ENCODE measurements around the gene TRPC4.

Gene TRPC4

DNA sequence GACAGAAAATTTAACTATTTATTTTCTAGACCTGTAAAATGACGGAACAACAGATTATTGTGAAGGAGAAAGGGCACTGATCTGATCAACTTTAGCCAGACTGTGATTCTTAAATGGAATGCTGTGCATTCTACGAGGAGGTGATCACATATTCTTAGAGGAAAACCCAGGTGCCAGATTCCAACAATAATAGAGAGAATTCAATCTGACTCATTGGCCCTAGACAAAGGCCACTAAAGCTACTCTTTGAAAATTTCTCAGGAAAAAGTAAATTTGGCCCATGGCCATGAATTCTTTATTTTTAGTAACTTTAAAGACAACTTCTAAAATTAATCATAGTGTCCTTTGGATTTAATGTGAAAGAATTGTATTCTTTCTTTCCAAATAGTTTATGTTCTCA, 212.4 kb downstream of the TRPC4 start:
- DNase-seq (ENCODE audit: low spot score): no peak

DNA sequence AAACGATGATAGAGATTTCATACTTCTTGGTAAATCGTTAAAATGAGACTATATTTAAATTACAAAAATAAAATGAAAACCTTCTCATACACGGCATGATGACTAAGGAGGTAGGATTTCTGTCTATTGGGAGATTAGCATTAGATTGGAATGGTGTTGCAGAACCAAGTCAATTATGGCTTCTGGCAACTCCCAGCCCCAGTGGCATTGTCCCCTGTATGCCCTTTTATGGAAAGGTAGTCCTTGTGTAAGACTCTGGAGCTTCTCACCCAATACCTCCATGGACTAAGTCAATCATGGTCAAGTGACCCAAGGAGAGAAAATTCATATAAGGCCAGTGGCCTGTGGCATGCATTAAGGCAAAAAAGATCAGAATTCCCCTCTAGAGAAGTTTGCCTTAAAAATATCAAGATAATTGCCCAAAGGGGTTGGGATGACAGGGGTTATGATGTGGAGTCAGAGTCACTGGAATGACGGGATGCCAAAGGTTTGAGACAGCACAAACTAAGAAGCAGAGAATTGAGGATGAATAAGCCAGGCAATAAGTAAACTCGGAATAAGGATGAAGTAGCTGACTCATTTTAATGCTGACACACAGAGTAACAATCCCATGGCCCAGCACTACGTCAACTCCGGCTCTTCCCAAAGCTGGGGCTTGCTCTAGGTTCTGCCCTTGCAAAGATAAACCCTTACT, 213.2 kb downstream of the TRPC4 start:
- DNase-seq (ENCODE audit: low spot score): no peak

DNA sequence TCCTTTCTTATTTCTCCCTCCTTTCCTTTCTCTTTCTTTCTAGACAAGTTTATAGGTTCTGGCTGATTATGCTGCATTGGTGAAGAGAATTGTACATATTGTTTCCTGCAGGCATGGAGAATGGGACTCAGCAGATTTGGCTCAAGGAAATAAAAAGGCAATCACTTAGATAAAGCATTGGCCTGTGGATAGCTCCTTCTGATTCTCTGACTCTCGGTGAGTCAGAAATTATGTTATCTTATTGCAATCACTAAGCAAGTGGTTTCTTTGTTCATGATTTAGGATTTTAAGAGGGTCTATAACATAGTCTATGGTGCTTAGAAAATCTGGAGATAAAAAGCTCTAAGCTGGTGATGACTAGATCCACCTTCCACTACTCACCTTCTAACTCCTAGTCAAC, 217.0 kb downstream of the TRPC4 start:
- DNase-seq (ENCODE audit: low spot score): no peak

DNA sequence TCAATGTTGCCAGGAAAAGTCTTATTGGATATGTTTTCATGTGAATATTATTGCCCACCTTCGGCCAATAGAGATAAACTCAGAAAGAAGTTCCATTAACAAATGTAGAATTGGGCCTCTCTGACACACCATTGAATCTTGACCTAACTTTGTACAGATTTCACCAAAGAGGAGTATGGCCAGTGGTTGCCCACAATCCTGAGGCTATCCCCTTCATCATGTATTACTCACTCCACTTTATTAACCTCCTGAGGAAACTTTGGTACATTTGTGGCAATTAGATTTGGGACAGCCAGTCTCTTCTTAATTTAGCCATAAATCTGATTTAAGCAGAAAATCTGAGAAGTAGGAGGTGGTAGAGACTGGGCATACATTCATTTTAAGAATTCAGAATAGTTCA, 217.7 kb downstream of the TRPC4 start:
- DNase-seq (ENCODE audit: low spot score): no peak

DNA sequence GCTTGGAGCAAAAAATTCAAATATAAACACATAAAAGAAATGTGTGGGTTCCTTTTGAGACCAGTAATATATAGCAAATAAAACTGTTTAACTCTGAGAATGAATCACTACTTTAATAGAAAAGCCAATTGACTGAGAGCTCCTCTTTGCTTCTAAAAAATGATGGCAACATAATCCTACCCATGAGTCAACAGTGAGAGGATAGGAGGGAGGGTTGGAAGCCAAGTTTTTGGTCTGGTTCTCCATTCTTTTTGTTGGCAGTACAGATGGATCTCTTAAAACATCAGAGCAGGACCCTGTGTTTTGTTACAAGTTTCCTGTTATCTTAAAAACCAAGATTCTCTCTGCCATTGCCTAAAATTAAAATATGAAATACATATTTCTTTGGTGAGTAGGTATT, 221.0 kb downstream of the TRPC4 start:
- no peak for DNase-seq (ENCODE audit: low spot score)

DNA sequence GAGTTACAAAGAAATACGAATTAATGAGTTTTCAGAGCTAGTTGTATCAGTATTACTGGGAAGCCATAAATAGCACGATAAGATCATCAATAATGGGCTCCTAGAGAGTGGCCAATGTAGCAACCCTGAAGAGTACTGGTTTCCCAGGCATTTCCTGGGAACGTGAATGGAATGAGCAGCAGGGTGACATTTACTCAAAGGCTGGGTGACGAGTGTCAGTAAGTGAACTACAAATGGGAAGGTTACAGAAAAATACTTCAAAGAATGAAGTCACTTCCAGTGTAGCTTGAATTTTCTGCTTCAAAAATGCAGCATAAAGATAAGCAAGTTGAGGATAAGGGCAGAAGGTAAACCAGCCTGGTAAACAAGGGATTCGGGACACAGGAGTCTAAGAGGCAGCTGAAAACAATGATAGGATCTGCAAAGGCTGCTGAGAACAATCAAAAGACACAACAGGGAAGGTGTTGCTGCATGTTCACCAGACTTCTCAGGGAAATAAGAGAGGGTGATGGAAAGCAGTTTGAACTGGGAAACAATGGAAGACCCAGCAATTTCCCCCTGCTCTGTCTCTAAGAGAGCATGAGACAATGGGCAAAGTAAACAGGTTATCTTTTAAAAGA, 222.4 kb downstream of the TRPC4 start:
- DNase-seq (ENCODE audit: low spot score): no peak

DNA sequence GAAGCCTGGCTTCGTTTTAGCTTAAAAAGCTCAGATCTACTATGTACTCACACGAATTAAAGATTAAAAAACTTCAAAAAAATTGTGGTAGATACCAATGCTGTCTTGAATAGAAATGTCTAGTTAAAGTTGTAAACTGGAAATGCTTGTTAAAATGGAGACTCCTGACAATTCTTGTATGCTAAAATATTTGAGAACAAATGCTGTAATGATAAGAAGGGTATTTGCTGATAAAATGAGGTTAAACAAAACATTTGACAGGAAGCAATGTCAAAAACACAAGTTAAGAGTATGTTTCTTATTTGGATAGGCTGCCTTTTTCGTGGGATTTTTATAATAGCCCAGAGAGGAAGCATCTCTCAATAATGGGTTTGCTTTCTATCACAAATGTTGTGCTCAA, 223.0 kb downstream of the TRPC4 start:
- DNase-seq (ENCODE audit: low spot score): no peak

DNA sequence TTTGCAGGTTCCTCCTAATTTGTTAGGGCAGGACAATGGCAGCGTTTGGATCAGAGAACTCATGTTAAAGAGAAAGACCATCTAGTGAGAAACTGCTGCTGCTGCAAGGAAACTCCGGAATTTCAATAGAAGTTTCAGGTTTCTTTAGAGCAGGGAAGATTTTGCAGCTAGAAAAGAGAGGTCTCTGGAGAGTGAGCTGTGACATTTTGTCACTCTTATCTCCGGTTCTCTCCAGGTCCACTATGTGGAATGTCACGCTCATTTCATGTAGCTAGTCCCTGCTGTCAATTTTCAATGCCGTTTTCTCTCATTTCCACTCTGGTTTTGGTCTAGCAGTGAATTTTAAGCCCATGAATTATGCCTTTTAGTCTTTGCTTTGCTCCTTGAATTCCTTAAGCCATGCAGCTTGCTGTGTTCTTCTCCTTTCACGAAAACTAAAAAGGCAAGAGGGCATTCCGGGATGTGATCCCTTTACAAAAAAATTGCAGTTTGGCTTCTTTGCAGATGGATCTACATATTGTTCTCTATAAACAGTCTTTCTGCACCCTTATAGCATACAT, 224.3 kb downstream of the TRPC4 start:
- DNase-seq (ENCODE audit: low spot score): no peak

DNA sequence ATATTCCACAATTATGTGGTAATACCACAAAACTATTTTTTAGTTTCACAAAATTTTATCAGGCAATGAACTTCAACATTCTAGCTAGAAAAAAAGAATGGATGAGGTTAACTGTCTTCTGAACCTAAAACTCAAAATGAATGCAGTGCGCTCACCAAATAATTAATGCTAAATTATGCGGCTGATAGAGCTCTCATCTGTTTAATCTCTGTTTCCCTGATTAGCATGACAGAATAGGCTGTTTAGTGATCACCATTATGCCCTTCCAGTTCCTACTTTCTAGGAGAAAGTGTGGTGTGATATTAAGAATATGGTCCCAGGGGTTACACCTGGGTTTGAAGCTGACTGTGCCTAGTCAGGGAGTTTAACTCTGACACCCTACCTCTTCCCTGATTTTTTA, 228.2 kb downstream of the TRPC4 start:
- DNase-seq (ENCODE audit: low spot score): no peak

DNA sequence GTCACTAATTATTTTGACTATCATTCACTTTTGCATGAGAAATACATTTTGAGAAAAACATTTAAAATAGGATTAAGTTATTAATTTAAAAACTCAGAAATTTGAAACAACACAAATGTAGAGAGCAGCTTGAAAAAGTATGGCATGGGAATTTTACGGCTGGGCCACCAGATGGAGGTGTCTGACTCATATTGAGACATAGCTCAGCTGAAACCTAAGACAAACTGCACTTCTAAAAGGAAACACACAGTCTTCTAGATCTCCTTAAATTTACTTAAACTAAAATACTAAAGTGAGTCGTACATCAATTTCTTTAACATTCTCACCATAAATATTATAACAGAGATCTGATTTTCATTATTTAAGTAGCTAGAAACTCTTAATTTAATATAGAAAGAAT, 229.1 kb downstream of the TRPC4 start:
- DNase-seq (ENCODE audit: low spot score): no peak

DNA sequence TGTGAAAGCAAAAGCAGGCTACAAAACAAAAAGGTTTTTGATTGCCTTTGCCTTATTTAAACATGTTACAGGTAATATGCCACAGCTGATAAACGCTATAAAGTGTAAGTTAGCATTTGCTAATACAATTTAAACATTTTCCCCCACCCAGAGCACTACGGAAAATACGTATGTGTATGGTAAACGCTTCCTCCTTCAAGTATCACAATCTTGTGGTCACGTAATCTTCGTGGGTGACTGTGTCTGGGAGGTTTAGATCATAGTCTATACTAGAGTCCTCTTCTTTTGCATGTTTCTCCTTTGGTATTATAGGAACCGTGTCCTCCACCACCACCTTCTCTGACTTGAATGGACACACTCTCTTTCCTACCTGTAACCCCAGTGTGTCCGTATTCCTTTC, 232.9 kb downstream of the TRPC4 start:
- DNase-seq (ENCODE audit: low spot score): no peak

DNA sequence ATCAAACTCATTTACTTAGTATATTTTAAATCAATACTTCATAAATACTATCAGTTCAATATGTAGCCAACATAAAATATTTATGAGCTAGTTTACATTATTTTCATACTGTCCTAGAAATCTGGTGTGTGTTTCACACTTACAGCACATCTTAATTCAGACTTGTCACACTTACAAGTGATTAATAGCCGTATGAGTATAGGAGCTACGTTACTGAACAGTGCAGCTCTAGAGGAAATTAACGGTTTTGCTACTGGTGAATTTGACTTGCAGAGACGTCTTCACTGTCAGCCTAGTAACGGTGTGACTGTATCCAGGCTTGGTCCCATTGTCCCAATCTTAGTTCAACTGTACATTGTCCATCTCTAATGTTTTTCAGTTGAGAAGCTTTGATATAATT, 237.3 kb downstream of the TRPC4 start:
- no peak for DNase-seq (ENCODE audit: low spot score)

DNA sequence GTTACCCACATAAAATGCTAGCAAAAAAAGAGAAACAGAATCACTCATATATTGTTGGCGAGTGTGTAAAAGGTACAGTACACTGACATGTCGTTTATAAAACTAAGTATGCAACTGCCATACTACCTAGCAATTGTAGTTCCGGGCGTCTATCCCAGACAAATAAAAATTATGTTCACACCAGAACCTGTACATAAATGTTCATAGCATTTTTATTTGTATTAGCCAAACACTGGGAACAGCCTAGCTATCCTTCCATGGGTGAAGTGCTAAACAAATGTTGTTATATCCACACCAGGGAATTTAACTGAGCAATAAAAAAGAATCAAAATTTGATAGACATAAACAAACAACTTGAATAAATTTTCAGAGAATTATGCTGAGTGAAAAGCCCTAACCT, 242.1 kb downstream of the TRPC4 start:
- DNase-seq (ENCODE audit: low spot score): no peak

DNA sequence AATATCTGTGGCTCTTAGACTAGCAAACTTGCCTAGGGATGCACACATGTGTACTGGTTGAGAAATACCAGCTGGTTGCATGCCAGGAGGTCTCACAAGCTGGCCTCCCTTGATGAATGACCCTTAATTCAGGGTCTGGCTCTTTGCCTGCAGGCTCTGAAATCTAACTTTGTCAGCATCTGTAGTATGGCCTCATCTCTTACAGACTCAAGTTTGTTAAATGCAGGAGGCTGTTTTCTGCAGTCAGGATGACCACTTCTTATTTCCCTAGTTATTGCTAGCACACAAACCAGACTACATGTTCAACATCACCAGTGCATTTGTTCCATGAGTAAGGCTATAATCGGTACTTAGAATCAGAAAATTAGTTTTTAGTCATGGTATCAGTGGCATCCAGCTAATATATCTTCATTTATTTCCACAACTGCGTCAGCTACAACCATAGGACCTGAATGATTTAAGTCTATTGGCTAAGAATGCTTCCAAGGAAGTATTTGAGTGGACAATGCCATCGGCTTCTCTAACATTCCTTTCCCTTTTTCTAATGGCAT, 247.7 kb downstream of the TRPC4 start:
- DNase-seq (ENCODE audit: low spot score): no peak

DNA sequence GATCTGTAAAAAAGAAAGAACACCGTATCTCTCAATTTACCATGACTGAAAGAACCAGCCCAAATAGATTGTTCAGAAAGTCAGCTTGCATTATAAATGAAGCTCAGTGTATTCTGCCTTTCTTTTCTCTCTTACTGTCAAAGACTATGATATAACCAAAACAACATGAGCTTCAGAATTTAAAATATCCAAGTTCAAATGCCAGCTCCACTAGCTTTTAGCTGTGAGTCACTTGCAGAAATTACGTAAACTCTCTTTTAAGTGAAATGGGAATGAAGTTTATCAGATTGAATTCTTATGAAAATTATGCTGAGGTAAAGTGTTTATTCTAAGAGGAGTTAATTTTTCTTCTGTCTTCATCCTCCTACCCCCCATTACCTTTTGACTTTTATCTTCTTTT, 251.0 kb downstream of the TRPC4 start:
- DNase-seq (ENCODE audit: low spot score): no peak

DNA sequence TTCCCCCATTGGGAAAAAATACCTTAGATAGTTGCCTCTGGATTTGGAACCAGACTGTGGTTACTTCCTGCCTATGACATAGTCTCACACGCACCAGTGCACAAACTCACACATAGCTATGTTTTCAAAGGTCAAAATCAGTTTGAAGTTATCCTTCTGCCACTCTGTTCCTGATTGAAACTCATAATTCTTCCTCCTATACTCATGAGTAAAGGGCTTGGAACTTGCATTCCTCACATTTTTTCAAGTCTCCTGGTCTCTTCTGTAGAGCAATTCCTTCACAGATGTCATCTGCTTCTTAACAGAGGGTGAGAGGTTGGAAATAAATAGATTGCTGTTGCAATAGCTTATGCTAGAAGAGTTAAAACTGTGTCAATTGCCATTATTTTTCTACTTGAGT, 252.4 kb downstream of the TRPC4 start:
- no peak for DNase-seq (ENCODE audit: low spot score)

DNA sequence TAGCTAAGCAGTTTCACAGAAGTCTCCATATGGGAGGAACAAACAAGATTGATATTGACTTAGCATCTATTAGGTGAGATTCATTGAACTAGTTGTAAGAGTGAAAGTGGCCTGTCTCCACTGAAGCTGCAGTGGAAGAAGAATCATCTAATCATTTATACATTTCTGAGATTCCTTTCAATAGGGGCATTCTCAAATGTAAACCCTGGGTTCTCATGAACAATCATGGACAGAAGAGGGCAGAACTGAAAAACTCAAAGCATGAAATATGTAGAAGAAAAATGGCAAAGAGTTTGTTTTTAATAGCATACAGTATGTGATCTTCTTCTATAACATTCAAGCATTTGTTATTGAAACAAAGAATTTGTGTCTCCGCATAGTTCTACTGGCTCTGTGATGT, 253.4 kb downstream of the TRPC4 start:
- no peak for DNase-seq (ENCODE audit: low spot score)

DNA sequence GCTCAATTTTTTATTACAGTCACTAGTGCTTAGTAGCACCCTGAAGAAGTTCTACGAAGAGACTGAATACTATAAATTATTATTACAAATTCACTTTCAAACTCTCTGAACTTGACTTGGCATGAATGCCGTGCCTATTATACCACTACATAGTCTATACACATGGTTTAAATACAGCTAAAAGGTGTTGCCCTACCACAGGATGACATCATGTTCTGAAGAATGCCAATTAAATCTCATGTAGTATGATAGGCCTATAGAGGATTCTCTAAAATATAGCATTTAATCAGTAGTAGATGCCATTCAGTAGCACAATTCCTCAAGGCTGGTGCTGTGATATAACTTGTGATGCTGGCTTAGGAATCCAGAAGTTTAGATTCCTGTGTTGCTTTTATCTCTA, 254.3 kb downstream of the TRPC4 start:
- DNase-seq (ENCODE audit: low spot score): no peak

DNA sequence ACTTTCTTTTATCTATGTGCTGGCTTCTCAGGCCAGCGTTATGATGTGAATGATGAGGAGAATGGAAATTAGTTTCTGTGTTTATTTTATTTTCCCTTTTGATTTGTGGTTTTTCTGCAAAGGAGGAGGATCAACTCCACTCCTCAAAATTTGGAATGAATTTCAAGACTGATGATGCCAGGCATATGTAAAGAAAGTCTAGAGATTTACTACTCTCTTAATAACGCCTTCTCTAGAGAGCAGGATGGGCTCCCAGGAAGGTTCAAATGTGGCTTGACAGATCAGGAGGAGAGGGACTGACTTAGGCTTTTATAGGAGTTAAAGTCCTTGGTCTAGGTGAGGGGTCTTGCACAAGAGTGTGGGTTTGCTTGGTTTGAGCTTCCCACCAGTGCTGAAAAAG, 255.9 kb downstream of the TRPC4 start:
- no peak for DNase-seq (ENCODE audit: low spot score)

DNA sequence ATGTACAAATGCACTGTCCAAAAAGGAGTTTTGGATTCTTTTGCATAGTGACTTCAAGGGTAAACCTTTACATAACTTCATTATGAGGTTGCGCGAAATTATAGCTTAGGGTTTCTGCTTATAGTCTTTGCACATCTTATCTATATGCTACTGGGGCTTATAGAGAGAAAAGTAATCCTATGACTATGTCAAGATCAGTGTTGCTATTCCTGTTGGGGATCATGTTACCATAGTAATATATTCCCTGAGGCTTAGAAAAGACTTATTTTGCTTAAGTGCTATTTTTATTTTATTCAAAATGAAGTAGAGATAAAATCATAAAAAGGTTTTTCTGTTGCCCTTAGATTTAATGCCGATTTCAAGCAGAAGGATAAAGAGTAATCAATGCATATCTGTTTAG, 256.3 kb downstream of the TRPC4 start:
- no peak for DNase-seq (ENCODE audit: low spot score)

DNA sequence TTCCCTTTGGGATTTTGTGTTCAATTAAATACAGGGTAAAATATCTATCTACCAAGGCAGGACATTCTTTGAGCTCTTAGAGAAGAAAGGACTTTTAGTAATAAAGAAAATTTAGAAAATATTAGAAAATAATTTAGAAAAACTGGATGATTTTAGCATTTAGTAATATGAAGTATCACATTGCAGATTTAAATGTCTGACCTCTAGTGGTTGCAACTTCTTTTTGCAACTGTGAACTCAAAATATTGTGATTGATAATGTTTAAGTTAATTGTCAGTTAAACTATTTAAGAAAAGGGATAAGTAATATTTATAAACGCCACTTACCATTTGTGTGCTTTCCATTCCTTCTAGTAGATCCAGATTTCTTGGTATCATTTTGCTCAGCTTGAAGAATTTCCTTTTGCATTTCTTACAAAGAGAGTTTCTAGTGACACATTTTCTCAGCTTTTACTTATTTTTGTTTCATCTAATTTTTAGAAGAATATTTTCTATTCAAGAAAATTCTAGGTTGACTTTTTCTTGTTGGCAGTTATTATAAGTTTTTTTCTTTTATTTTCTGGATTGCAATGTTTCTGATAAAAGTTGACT, 260.7 kb downstream of the TRPC4 start:
- no peak for DNase-seq (ENCODE audit: low spot score)

DNA sequence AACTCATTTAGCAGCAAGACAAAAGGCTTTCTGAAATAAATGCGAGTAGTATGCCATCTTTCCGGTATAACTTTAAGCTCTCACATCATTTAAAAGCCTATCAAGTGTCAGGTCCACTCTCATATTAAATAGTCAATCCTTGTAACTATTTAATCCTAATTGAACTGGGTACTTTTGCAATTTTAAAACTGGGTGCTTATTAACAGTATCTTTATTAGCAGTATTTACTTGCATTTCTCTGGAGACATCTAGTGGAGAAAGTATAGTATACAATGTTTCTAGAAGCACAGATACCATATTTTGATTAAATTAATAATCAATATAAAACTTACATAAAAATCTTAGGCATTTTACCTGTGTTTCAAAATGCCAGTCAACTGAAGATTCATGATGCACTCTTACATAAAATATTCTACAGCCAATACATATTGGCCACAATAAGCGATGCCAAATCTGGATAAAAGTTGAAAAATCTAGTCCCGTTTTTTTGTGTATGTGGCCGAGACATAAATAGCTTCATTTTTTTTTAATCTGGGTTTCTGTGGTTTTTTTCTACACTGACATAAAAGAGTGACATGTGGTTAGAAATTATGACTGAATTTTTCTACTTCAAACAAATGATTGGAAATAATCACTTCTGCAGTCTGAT, 266.7 kb downstream of the TRPC4 start:
- DNase-seq (ENCODE audit: low spot score): no peak
